Hepatocyte (in vitro differentiated cells): ENCODE results near the gene MLYCD. TPM values are rescaled to one million over a fixed set of nuclear protein-coding genes. Genes with fewer than 3 reads are reported as not detected.

ENCODE experiments used
- DNase-seq: peaks from one replicate; pipeline ENCODE4 v3.0.0-alpha.2; 2016; ENCODE audit warnings: low spot score
- H2AFZ ChIP-seq: fragments of 200-600 bp; sonication (generic); 2 replicates; pipeline ENCODE4 v1.6.0; 2016; ENCODE audit warnings: antibody characterized with exemption, mild to moderate bottlenecking
- H3K27ac ChIP-seq: fragments of 200-600 bp; sonication (generic); 2 replicates; pipeline ENCODE4 v1.5.1; 2016; ENCODE audit warnings: mild to moderate bottlenecking
- H3K27me3 ChIP-seq: fragments of 200-600 bp; sonication (generic); 2 replicates; pipeline ENCODE4 v1.6.1; 2016
- H3K36me3 ChIP-seq: fragments of 200-600 bp; sonication (generic); replicated peaks from 2 replicates; pipeline ENCODE4 v1.5.1; 2016; ENCODE audit warnings: low read depth; ENCODE audit not compliant: insufficient read depth
- H3K4me1 ChIP-seq: fragments of 200-600 bp; sonication (generic); 2 replicates; pipeline ENCODE4 v1.5.1; 2016; ENCODE audit warnings: mild to moderate bottlenecking, moderate library complexity; ENCODE audit not compliant: insufficient read depth
- H3K4me2 ChIP-seq: fragments of 200-600 bp; sonication (generic); 2 replicates; pipeline ENCODE4 v1.6.0; 2016
- H3K4me3 ChIP-seq: fragments of 200-600 bp; sonication (generic); 2 replicates; pipeline ENCODE4 v1.5.1; 2016; ENCODE audit warnings: mild to moderate bottlenecking
- H3K79me2 ChIP-seq: fragments of 200-600 bp; sonication (generic); 2 replicates; pipeline ENCODE4 v1.6.0; 2017; ENCODE audit warnings: mild to moderate bottlenecking
- H3K9me2 ChIP-seq: fragments of 200-600 bp; sonication (generic); replicated peaks from 2 replicates; pipeline ENCODE4 v1.6.0; 2017; ENCODE audit warnings: mild to moderate bottlenecking; ENCODE audit not compliant: insufficient read depth
- H3K9me3 ChIP-seq: fragments of 200-600 bp; sonication (generic); 2 replicates; pipeline ENCODE4 v1.5.1; 2016; ENCODE audit warnings: low read depth, mild to moderate bottlenecking
- H4K20me1 ChIP-seq: fragments of 200-600 bp; sonication (generic); 2 replicates; pipeline ENCODE4 v1.6.0; 2016; ENCODE audit warnings: mild to moderate bottlenecking; ENCODE audit not compliant: insufficient read depth, poor library complexity, severe bottlenecking
- CTCF ChIP-seq: fragments of 200-600 bp; sonication (generic); IDR thresholded peaks from 2 replicates; pipeline ENCODE4 v1.5.1; 2016; ENCODE audit warnings: antibody characterized with exemption, mild to moderate bottlenecking; ENCODE audit not compliant: poor library complexity
- EZH2 ChIP-seq: fragments of 200-600 bp; sonication (generic); IDR thresholded peaks from 2 replicates; pipeline ENCODE4 v1.6.1; 2016; ENCODE audit warnings: antibody characterized with exemption, mild to moderate bottlenecking, borderline replicate concordance
- EZH2phosphoT487 ChIP-seq: fragments of 200-600 bp; sonication (generic); IDR thresholded peaks from one replicate; pipeline ENCODE4 v1.6.1; 2018; ENCODE audit warnings: antibody characterized with exemption, mild to moderate bottlenecking, low read depth, moderate library complexity; ENCODE audit not compliant: unreplicated experiment, severe bottlenecking
- WGBS: methylation state at CpG from one replicate; pipeline ENCODE4 v1.1.6; 2016; ENCODE audit warnings: low lambda C conversion rate; ENCODE audit errors: missing lambda C conversion rate; 5-methylcytosine and 5-hydroxymethylcytosine counted together
- polyA plus RNA-seq: library from polyadenylated mRNA; unstranded; fragments of >200 nt; fragmentation: Nextera tagmentation; extraction: Ambion mirVana; gene quantifications from 2 replicates; pipeline ENCODE4 v1.2.1, GENCODE V29; 2016
- total RNA-seq: library from RNA; depleted of rRNA; stranded (reverse); fragments of >200 nt; gene quantifications from 2 replicates; pipeline ENCODE4 v1.2.3, GENCODE V29; 2014

Gene MLYCD
- total and polyA plus RNA-seq, 2 experiments from 2014 or later, result 6.3 to 10.1 TPM

GRCh38 chr16:83958137-83958845 is 59.4 kb downstream of the MLYCD start:
- 75% methylated on average over 21 of the region's 21 CpGs for WGBS
- H3K9me2 ChIP-seq, result no peaks in the 10 kb centered on the region

DNA sequence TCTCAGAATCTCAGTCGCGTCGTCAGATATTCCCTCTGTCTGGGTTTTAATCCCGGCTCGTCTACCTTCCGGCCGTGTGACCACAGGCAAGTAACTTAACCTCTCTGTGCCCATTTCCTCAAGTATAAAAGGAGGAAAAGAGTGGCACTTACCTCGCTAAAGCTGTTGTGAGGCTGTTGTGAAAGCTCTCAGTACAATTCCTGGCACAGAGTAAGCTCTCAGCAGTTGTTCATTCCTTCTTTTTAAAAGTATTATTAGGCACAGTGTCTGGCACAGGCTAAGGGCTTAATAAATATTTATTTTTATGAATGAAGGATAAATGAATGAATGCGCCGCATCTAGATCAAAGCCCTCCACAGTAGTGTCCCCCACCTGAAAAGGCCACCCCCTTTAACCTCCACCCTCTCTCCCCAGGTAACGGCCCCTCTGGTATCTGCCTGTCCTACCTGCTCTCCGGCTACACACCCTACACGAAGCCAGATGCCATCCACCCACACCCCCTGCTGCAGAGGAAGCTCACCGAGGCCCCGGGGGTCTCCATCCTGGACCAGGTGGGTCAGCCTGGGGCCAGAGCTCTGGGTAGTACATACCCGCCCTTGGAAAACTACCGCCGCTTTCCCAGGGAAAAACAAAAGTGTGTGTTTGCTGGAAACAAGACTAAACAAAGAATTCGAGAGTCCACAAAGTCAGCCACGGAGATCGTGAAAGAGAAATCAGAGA is 60.1 kb downstream of the MLYCD start:
- Histone ChIP-seq H2AFZ (no peak overlapping the region), H3K4me3 (no peak overlapping the region), H3K4me1 (peaks cover 5% of the 10 kb centered on the region), H3K9me2 (no peaks in the 10 kb centered on the region), H3K4me2 (no peak overlapping the region), H3K27ac (no peak overlapping the region), H3K9me3 (no peaks in the 10 kb centered on the region), H3K36me3 (no peaks in the 10 kb centered on the region), H4K20me1 (no peaks in the 10 kb centered on the region), H3K27me3 (no peaks in the 10 kb centered on the region), H3K79me2 (no peaks in the 10 kb centered on the region)
- 79% methylated on average over 21 of the region's 21 CpGs for WGBS
- no peak for TF ChIP-seq EZH2
- no peak for TF ChIP-seq EZH2phosphoT487
- TF ChIP-seq CTCF, result no peak
- no peak for DNase-seq

More at GRCh38 chr16:83958137-83958845, 59.4 kb downstream of the MLYCD start:
- peaks cover 5% of the 10 kb centered on the region for H3K4me1 ChIP-seq
- H3K27me3 ChIP-seq, result no peaks in the 10 kb centered on the region
- no peaks in the 10 kb centered on the region for H4K20me1 ChIP-seq
- H3K27ac ChIP-seq, result no peak overlapping the region
- H3K4me3 ChIP-seq, result no peak overlapping the region
- no peak for TF ChIP-seq EZH2
- no peak for TF ChIP-seq CTCF
- no peak for TF ChIP-seq EZH2phosphoT487
- H2AFZ ChIP-seq, result no peak overlapping the region
- no peaks in the 10 kb centered on the region for H3K9me3 ChIP-seq
- H3K36me3 ChIP-seq, result no peaks in the 10 kb centered on the region
- H3K79me2 ChIP-seq, result no peaks in the 10 kb centered on the region
- H3K4me2 ChIP-seq, result no peak overlapping the region
- no peak for DNase-seq

DNA sequence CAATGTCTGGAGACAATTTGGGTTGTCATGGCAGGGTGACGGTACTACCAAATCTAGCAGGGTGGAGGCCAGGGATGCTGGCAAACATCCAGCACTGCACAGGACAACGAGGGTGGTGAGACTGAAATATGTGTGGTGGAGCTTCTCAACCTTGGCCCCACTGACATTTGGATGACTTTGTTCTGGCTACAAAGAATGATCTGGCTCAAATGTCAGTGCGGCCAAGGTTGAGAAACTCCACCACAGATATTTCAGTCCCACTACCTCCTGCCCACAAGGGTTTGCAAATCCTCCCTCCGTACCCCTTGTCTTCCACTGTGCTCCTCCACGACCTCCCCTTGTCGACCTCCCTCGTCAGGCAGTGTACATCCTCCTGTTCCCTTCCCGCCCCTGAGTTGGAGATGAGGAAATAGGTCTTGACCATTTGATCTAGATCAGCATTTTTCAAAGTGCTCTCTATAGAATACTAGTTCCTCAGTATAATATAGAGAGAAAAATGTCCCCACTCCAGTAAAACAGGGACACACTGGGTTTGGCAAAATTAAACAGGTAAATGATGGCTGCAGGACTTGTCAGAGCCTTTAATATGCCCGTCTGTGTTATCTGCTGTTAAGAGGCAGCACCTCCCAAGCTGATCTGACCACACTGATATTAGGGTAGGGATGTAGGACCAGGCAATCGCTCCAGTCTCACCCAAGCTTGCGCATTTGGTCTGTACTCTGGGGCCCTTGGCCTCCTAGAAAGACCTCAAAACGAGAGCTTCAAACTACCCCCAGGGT is 60.9 kb downstream of the MLYCD start:
- Histone ChIP-seq H3K27ac (no peak overlapping the region), H4K20me1 (no peaks in the 10 kb centered on the region), H3K4me3 (no peak overlapping the region), H3K36me3 (no peaks in the 10 kb centered on the region), H3K9me3 (no peaks in the 10 kb centered on the region), H3K79me2 (no peaks in the 10 kb centered on the region), H3K27me3 (no peaks in the 10 kb centered on the region), H3K9me2 (no peaks in the 10 kb centered on the region), H3K4me1 (peaks cover 2% of the 10 kb centered on the region), H2AFZ (no peak overlapping the region), H3K4me2 (no peak overlapping the region)
- TF ChIP-seq CTCF, result no peak
- TF ChIP-seq EZH2phosphoT487, result no peak
- TF ChIP-seq EZH2, result no peak
- WGBS, result 83% methylated on average over 12 of the region's 12 CpGs
- DNase-seq, result no peak
